ENCODE measurements around the gene FZD7. TPM values are rescaled to one million over a fixed set of nuclear protein-coding genes. Genes with fewer than 3 reads are reported as not detected.

FZD7 gene
- total and polyA plus RNA-seq, 4 donors, result 3.9 to 31.7 (median 8.3) TPM

- 17 to 20% methylated on average over 73 to 78 of the region's 78 CpGs for WGBS, 2 donors
- Histone ChIP-seq H3K4me1 (ENCODE audit: control insufficient read depth in 5 of 5, insufficient read depth in 5 of 5, low read length in 5 of 5) (peaks cover 0 to 64% (median 22%) of the 10 kb centered on the region in 5 donors), H3K4me3 (peak overlapping the region; percentile 64), H3K36me3 (ENCODE audit: control insufficient read depth in 4 of 4, insufficient read depth in 4 of 4, low read length in 4 of 4) (peaks cover 0 to 17% (median 6%) of the 10 kb centered on the region in 4 donors), H3K9me3 (ENCODE audit: control insufficient read depth in 4 of 4, insufficient read depth in 3 of 4, low read length in 3 of 4) (peaks cover 0 to 7% (median 0%) of the 10 kb centered on the region in 4 donors), H3K27me3 (ENCODE audit: control insufficient read depth in 3 of 3, insufficient read depth in 3 of 3, low read length in 2 of 3) (no peaks in the 10 kb centered on the region), H3K9ac (ENCODE audit: insufficient read depth in 1 of 2, low read length in 2 of 2) (no peak overlapping the region), H3K27ac (ENCODE audit: low read depth in 1 of 2, low read length in 1 of 2) (no peak overlapping the region)
- ATAC-seq (ENCODE audit: insufficient read depth, low FRiP score), result no peak
- DNase-seq, result peak; percentile 82 to 91 (median 85)
- TF ChIP-seq CTCF (IDR thresholded peaks at IDR 0.05; ENCODE audit: control extremely low read depth, extremely low read depth), result no peak
Observed at GRCh38 chr2:202035089-202035940, 1.7 kb downstream of the FZD7 start.

GRCh38 chr2:202035941-202036372 lies 2.3 kb downstream of the FZD7 start:
- H3K36me3 ChIP-seq (ENCODE audit: control insufficient read depth in 4 of 4, insufficient read depth in 4 of 4, low read length in 4 of 4), result peaks cover 0 to 17% (median 7%) of the 10 kb centered on the region in 4 donors
- ATAC-seq (ENCODE audit: insufficient read depth, low FRiP score) (no peak), DNase-seq (peak in 2 of 3 donors; percentile 28 to 46)
- no peak for TF ChIP-seq CTCF (IDR thresholded peaks at IDR 0.05; ENCODE audit: control extremely low read depth, extremely low read depth)
- H3K27me3 ChIP-seq (ENCODE audit: control insufficient read depth in 3 of 3, insufficient read depth in 3 of 3, low read length in 2 of 3), result no peaks in the 10 kb centered on the region
- H3K27ac ChIP-seq (ENCODE audit: low read depth in 1 of 2, low read length in 1 of 2), result no peak overlapping the region
- 67 to 72% methylated on average over 32 of the region's 32 CpGs for WGBS, 2 donors
- peaks cover 0 to 7% (median 0%) of the 10 kb centered on the region in 4 donors for H3K9me3 ChIP-seq (ENCODE audit: control insufficient read depth in 4 of 4, insufficient read depth in 3 of 4, low read length in 3 of 4)
- no peak overlapping the region for H3K4me3 ChIP-seq
- no peak overlapping the region for H3K9ac ChIP-seq (ENCODE audit: insufficient read depth in 1 of 2, low read length in 2 of 2)
- peaks cover 0 to 63% (median 22%) of the 10 kb centered on the region in 5 donors for H3K4me1 ChIP-seq (ENCODE audit: control insufficient read depth in 5 of 5, insufficient read depth in 5 of 5, low read length in 5 of 5)

GRCh38 chr2:202036601-202037037 lies 3.0 kb downstream of the FZD7 start:
- peak overlapping the region; percentile 3 to 63 for H3K9ac ChIP-seq (ENCODE audit: insufficient read depth in 1 of 2, low read length in 2 of 2)
- H3K27ac ChIP-seq (ENCODE audit: low read depth in 1 of 2, low read length in 1 of 2), result no peak overlapping the region
- H3K4me1 ChIP-seq (ENCODE audit: control insufficient read depth in 5 of 5, insufficient read depth in 5 of 5, low read length in 5 of 5), result peaks cover 0 to 56% (median 22%) of the 10 kb centered on the region in 5 donors
- DNase-seq, result peak; percentile 33 to 45 (median 38)
- no peak for ATAC-seq (ENCODE audit: insufficient read depth, low FRiP score)
- peaks cover 0 to 7% (median 0%) of the 10 kb centered on the region in 4 donors for H3K9me3 ChIP-seq (ENCODE audit: control insufficient read depth in 4 of 4, insufficient read depth in 3 of 4, low read length in 3 of 4)
- H3K36me3 ChIP-seq (ENCODE audit: control insufficient read depth in 4 of 4, insufficient read depth in 4 of 4, low read length in 4 of 4), result peaks cover 0 to 17% (median 7%) of the 10 kb centered on the region in 4 donors
- no peak overlapping the region for H3K4me3 ChIP-seq
- no peak for TF ChIP-seq CTCF (IDR thresholded peaks at IDR 0.05; ENCODE audit: control extremely low read depth, extremely low read depth)
- 66 to 72% methylated on average over 15 of the region's 15 CpGs for WGBS, 2 donors
- no peaks in the 10 kb centered on the region for H3K27me3 ChIP-seq (ENCODE audit: control insufficient read depth in 3 of 3, insufficient read depth in 3 of 3, low read length in 2 of 3)
